Measurements from ENCODE around the gene C9orf72.

The C9orf72 gene

DNA sequence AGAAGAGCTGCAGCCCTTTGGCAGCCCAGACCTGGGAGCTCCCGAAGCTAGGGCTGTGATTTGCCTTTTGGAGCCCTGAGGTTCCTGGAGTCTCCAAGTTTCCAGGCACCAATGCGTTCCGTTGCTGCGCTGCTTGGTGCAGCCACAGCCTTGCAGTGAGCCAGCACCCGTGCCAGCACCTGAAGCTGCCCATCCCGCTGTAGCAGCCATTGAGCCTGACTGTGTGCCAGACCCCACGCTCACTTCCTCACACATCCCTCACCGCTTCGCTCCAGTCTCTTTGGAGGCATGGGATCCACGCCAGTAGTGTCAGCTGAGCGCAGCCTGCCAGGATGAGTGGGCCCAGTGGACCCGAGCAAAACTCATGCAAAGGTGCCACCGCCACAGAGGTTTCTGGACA lies 22.5 kb upstream of the C9orf72 start:
- DNase-seq (ENCODE audit: low read depth), result no peak
- TF ChIP-seq CTCF (IDR thresholded peaks at IDR 0.05; ENCODE audit: control insufficient read depth, insufficient read depth, low read depth, low read length, missing control alignments), result no peak
- no peak overlapping the region for H3K4me3 ChIP-seq (ENCODE audit: control insufficient read depth, low read depth, low read length)

DNA sequence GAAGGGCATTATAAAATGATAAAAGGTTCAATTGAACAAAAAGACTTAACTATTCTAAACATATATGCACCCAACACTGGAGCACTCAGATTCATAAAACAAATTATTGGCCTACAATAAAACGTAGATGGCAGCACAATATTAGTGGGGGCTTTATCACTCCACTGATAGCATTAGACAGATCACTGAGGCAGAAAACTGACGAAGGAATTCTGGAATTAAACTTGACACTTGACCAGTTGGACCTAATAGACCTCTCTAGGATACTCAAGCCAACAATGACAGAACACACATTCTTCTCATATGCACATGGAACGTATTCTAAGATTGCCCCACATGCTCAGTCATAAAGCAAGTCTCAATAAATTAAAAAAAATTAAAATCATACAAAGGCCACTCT lies 18.4 kb upstream of the C9orf72 start:
- no peak for TF ChIP-seq CTCF (IDR thresholded peaks at IDR 0.05; ENCODE audit: control insufficient read depth, insufficient read depth, low read depth, low read length, missing control alignments)
- no peak for DNase-seq (ENCODE audit: low read depth)
- no peak overlapping the region for H3K4me3 ChIP-seq (ENCODE audit: control insufficient read depth, low read depth, low read length)

DNA sequence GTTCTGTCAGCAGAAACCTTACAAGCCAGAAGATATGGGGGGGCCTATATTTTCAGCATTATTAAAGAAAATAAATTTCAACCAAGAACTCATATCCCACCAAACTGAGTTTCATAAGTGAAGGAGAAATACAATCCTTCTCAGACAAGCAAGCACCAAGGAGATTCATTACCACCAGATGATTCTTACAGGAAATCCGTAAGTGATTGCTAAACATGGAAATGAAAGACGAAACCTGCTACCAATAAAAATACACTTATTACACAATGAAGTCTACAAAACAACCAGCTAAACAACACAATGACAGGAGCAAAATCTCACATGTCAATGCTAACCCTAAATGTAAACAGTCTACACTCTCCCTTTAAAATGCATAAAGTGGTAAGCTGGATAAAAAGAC lies 17.8 kb upstream of the C9orf72 start:
- H3K4me3 ChIP-seq (ENCODE audit: control insufficient read depth, low read depth, low read length), result no peak overlapping the region
- DNase-seq (ENCODE audit: low read depth), result no peak

DNA sequence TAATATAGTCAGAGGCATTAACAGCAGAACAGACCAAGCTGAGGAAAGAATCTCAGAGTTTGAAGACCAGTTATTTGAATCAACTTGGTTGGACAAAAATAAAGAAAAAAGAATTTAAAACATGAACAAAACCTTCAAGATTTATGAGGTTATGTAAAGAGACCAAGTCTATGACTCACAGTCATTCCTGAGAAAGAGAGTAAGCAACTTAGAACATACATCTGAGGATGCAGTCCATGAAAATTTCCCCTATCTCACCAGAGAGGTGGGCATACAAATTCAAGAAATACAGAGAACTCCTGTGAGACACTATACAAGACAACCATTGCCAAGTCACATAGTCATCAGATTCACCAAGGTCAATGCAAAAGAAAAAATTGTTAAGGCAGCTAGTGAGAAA lies 17.4 kb upstream of the C9orf72 start:
- TF ChIP-seq CTCF (IDR thresholded peaks at IDR 0.05; ENCODE audit: control insufficient read depth, insufficient read depth, low read depth, low read length, missing control alignments), result no peak
- no peak for DNase-seq (ENCODE audit: low read depth)
- H3K4me3 ChIP-seq (ENCODE audit: control insufficient read depth, low read depth, low read length), result no peak overlapping the region

More for the DNA sequence above, 17.8 kb upstream of the C9orf72 start:
- no peak for TF ChIP-seq CTCF (IDR thresholded peaks at IDR 0.05; ENCODE audit: control insufficient read depth, insufficient read depth, low read depth, low read length, missing control alignments)

DNA sequence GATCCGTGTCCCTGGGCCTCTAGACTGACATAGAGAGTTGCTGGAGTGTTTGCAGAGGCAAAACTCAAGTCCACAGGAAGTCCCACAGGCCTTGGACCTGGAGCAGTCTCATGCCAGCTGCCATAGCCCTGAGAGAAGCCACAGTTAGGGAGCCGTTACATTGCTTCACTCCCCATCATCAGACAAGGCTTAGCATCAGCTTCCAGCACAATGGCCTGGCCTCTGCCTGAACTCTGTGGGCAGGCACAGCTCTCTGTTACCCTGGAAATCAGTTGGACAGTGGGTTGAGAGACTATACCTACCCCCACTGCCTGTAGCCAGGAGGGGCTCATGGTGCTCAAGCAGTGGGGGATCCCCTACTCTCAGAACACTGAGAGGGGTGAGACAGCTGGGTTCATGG lies 16.2 kb upstream of the C9orf72 start:
- H3K4me3 ChIP-seq (ENCODE audit: control insufficient read depth, low read depth, low read length), result no peak overlapping the region
- DNase-seq (ENCODE audit: low read depth), result no peak
- TF ChIP-seq CTCF (IDR thresholded peaks at IDR 0.05; ENCODE audit: control insufficient read depth, insufficient read depth, low read depth, low read length, missing control alignments), result no peak

GRCh38 chr9:27586304-27586703 lies 13.0 kb upstream of the C9orf72 start:
- DNase-seq (ENCODE audit: low read depth), result no peak
- TF ChIP-seq CTCF (IDR thresholded peaks at IDR 0.05; ENCODE audit: control insufficient read depth, insufficient read depth, low read depth, low read length, missing control alignments), result no peak
- no peak overlapping the region for H3K4me3 ChIP-seq (ENCODE audit: control insufficient read depth, low read depth, low read length)

- no peak for TF ChIP-seq CTCF (IDR thresholded peaks at IDR 0.05; ENCODE audit: control insufficient read depth, insufficient read depth, low read depth, low read length, missing control alignments)
- H3K4me3 ChIP-seq (ENCODE audit: control insufficient read depth, low read depth, low read length), result no peak overlapping the region
Observed at GRCh38 chr9:27584931-27585330, 11.7 kb upstream of the C9orf72 start.

More at GRCh38 chr9:27584931-27585330, 11.7 kb upstream of the C9orf72 start:
- DNase-seq (ENCODE audit: low read depth), result no peak
